Natural killer cell (primary cell): ENCODE measurements around the gene PHACTR3. TPM values are rescaled to one million over a fixed set of nuclear protein-coding genes. Genes with fewer than 3 reads are reported as not detected.

Experiments used
- ATAC-seq, 3 donors: fragments of 150-1000 bp in 2 of 3; fragments of 200-7000 bp in 1 of 3; cut with Tn5 transposase; 1 replicate in 1 of 3; 2 replicates in 2 of 3; pipeline ENCODE4 v1.10.0; 2021; ENCODE audit warnings: mild to moderate bottlenecking in 2 of 3, moderate library complexity in 2 of 3
- DNase-seq, 2 donors: peaks; one replicate each; pipeline versions ENCODE4 v3.0.0 to v3.0.0-alpha.2; 2013 to 2021; ENCODE audit warnings: mixed read lengths in 1 of 2
- H3K27ac ChIP-seq: one replicate; pipeline ENCODE4 v1.5.1; 2013; ENCODE audit warnings: mild to moderate bottlenecking, low read length
- H3K27me3 ChIP-seq: one replicate; pipeline ENCODE4 v1.6.1; 2013; ENCODE audit warnings: low read length; ENCODE audit not compliant: control insufficient read depth, insufficient read depth
- H3K36me3 ChIP-seq: one replicate; pipeline ENCODE4 v1.6.1; 2013; ENCODE audit warnings: low read length; ENCODE audit not compliant: control insufficient read depth, insufficient read depth
- H3K4me1 ChIP-seq: one replicate; pipeline ENCODE4 v1.6.1; 2013; ENCODE audit warnings: low read length; ENCODE audit not compliant: control insufficient read depth, insufficient read depth
- H3K4me3 ChIP-seq: one replicate; pipeline ENCODE4 v1.5.1; 2013; ENCODE audit warnings: low read length
- H3K9me3 ChIP-seq: one replicate; pipeline ENCODE4 v1.6.1; 2013; ENCODE audit warnings: low read length; ENCODE audit not compliant: control insufficient read depth, insufficient read depth
- H3K27ac Mint-ChIP-seq, 2 donors: one replicate each; pipeline ENCODE4 v1.8.0; 2022; ENCODE audit warnings: mild to moderate bottlenecking in 2 of 2, mixed read lengths in 2 of 2, moderate library complexity in 1 of 2
- H3K27me3 Mint-ChIP-seq, 2 donors: one replicate each; pipeline ENCODE4 v1.8.0; 2022; ENCODE audit warnings: low read depth in 2 of 2, mixed read lengths in 2 of 2
- H3K36me3 Mint-ChIP-seq: one replicate; pipeline ENCODE4 v1.8.0; 2022; ENCODE audit warnings: mixed read lengths
- H3K4me1 Mint-ChIP-seq, 2 donors: one replicate each; pipeline ENCODE4 v1.8.0; 2022; ENCODE audit warnings: mixed read lengths in 2 of 2
- H3K4me3 Mint-ChIP-seq: one replicate; pipeline ENCODE4 v1.8.0; 2022; ENCODE audit warnings: mild to moderate bottlenecking, moderate library complexity, mixed read lengths
- H3K9me3 Mint-ChIP-seq, 2 donors: one replicate each; pipeline ENCODE4 v1.8.0; 2022; ENCODE audit warnings: mixed read lengths in 2 of 2
- CTCF ChIP-seq: fragments of 200-600 bp; IDR thresholded peaks from one replicate; pipeline ENCODE4 v1.8.0; 2022; ENCODE audit warnings: antibody characterized with exemption
- WGBS: methylation state at CpG from one replicate; pipeline ENCODE4 v1.1.7; 2013; ENCODE audit warnings: missing lambda C conversion rate; ENCODE audit not compliant: insufficient coverage; 5-methylcytosine and 5-hydroxymethylcytosine counted together
- intact Hi-C: fragments of 100-400 bp; cut with micrococcal nuclease; formaldehyde crosslinking; loops from one replicate; pipeline ENCODE4 v1.14.2; 2022
- total RNA-seq, 4 donors: library from RNA; stranded (reverse); fragments of 120-200 nt in 1 of 4; gene quantifications; one replicate each; pipeline versions ENCODE4 v1.2.3 to v1.2.4, GENCODE V29; 2013 to 2022

Gene PHACTR3
- total RNA-seq, 3 donors from 2014 or later (not counting 1 experiment from before 2014, with no cell fraction given) = not detected

GRCh38 chr20:59664421-59664941, 60.1 kb downstream of the PHACTR3 start:
- DNase-seq (no peak), ATAC-seq (no peak)
- no peaks in the 10 kb centered on the region for H3K9me3 Mint-ChIP-seq
- no peaks in the 10 kb centered on the region for H3K27me3 ChIP-seq
- no peaks in the 10 kb centered on the region for H3K4me1 Mint-ChIP-seq
- no peak overlapping the region for H3K4me3 ChIP-seq
- peaks cover 11 to 14% of the 10 kb centered on the region in 2 donors for H3K27me3 Mint-ChIP-seq
- WGBS = 81% methylated on average over 11 of the region's 11 CpGs
- H3K36me3 Mint-ChIP-seq = no peaks in the 10 kb centered on the region
- no peak overlapping the region for H3K4me3 Mint-ChIP-seq
- H3K4me1 ChIP-seq = no peaks in the 10 kb centered on the region
- intact Hi-C loops = no loop called here
- H3K27ac Mint-ChIP-seq = no peak overlapping the region
- H3K36me3 ChIP-seq = no peaks in the 10 kb centered on the region
- TF ChIP-seq CTCF = no peak
- no peak overlapping the region for H3K27ac ChIP-seq
- no peaks in the 10 kb centered on the region for H3K9me3 ChIP-seq

- peaks cover 10 to 13% of the 10 kb centered on the region in 2 donors for H3K27me3 Mint-ChIP-seq
- no peaks in the 10 kb centered on the region for H3K9me3 Mint-ChIP-seq
- H3K4me3 Mint-ChIP-seq = no peak overlapping the region
- no peak for DNase-seq
- no peaks in the 10 kb centered on the region for H3K27me3 ChIP-seq
- no peak overlapping the region for H3K27ac Mint-ChIP-seq
- no peak for ATAC-seq
- no peaks in the 10 kb centered on the region for H3K36me3 ChIP-seq
- H3K4me1 ChIP-seq = no peaks in the 10 kb centered on the region
- no peaks in the 10 kb centered on the region for H3K4me1 Mint-ChIP-seq
- 82% methylated on average over 8 of the region's 8 CpGs for WGBS
- no peak overlapping the region for H3K27ac ChIP-seq
- intact Hi-C loops = no loop called here
- no peaks in the 10 kb centered on the region for H3K36me3 Mint-ChIP-seq
- no peak for TF ChIP-seq CTCF
- H3K9me3 ChIP-seq = no peaks in the 10 kb centered on the region
- no peak overlapping the region for H3K4me3 ChIP-seq
Measured at GRCh38 chr20:59665656-59666555, 61.6 kb downstream of the PHACTR3 start.

GRCh38 chr20:59666586-59666985, 62.2 kb downstream of the PHACTR3 start:
- Histone ChIP-seq H3K4me1 (no peaks in the 10 kb centered on the region), H3K36me3 (no peaks in the 10 kb centered on the region), H3K4me3 (no peak overlapping the region), H3K27ac (no peak overlapping the region), H3K27me3 (no peaks in the 10 kb centered on the region), H3K9me3 (no peaks in the 10 kb centered on the region)
- Mint-ChIP-seq H3K27me3 (peaks cover 7 to 10% of the 10 kb centered on the region in 2 donors), H3K36me3 (no peaks in the 10 kb centered on the region), H3K4me3 (no peak overlapping the region), H3K27ac (no peak overlapping the region), H3K9me3 (no peaks in the 10 kb centered on the region), H3K4me1 (no peaks in the 10 kb centered on the region)
- ATAC-seq = no peak
- TF ChIP-seq CTCF = no peak
- WGBS = 80% methylated on average over 7 of the region's 7 CpGs
- intact Hi-C loops = no loop called here
- DNase-seq = no peak
